H9 (cell line): ENCODE results near the gene HHIP. TPM values are rescaled to one million over a fixed set of nuclear protein-coding genes. Genes with fewer than 3 reads are reported as not detected.

Experiments
- DNase-seq: peaks from one replicate; pipeline ENCODE4 v3.0.0-alpha.2; 2017
- H2AFZ ChIP-seq: one replicate; pipeline ENCODE4 v1.6.1; 2013; ENCODE audit warnings: mild to moderate bottlenecking, low read length, control low read depth, moderate library complexity
- H2AK5ac ChIP-seq: 2 replicates; pipeline ENCODE4 v1.6.1; 2013; ENCODE audit warnings: low read length, control low read depth, mixed read lengths; ENCODE audit not compliant: insufficient read length
- H2BK120ac ChIP-seq: one replicate; pipeline ENCODE4 v1.6.1; 2013; ENCODE audit warnings: low read depth, mild to moderate bottlenecking, low read length, control low read depth, inconsistent platforms; ENCODE audit not compliant: poor library complexity, severe bottlenecking
- H2BK12ac ChIP-seq: 2 replicates; pipeline ENCODE4 v1.6.1; 2013; ENCODE audit warnings: low read length, control low read depth, mixed read lengths, low read depth; ENCODE audit not compliant: insufficient read length
- H2BK15ac ChIP-seq: 2 replicates; pipeline ENCODE4 v1.6.1; 2013; ENCODE audit warnings: low read depth, low read length, control low read depth
- H2BK20ac ChIP-seq: one replicate; pipeline ENCODE4 v1.6.1; 2013; ENCODE audit warnings: low read depth, mild to moderate bottlenecking, low read length, control low read depth, inconsistent platforms; ENCODE audit not compliant: poor library complexity, severe bottlenecking
- H2BK5ac ChIP-seq: 2 replicates; pipeline ENCODE4 v1.6.1; 2013; ENCODE audit warnings: low read length, control low read depth, mixed read lengths; ENCODE audit not compliant: insufficient read length
- H3K14ac ChIP-seq: 2 replicates; pipeline ENCODE4 v1.6.1; 2013; ENCODE audit warnings: low read length, control low read depth; ENCODE audit not compliant: insufficient read depth
- H3K18ac ChIP-seq: 2 replicates; pipeline ENCODE4 v1.6.1; 2013; ENCODE audit warnings: low read depth, mild to moderate bottlenecking, mixed read lengths, low read length, control low read depth; ENCODE audit not compliant: insufficient read length
- H3K23ac ChIP-seq: 2 replicates; pipeline ENCODE4 v1.6.1; 2013; ENCODE audit warnings: low read length, control low read depth, mixed read lengths, low read depth; ENCODE audit not compliant: insufficient read length
- H3K23me2 ChIP-seq: 2 replicates; pipeline ENCODE4 v1.6.1; 2013; ENCODE audit warnings: low read depth, mild to moderate bottlenecking, mixed read lengths, low read length, control low read depth; ENCODE audit not compliant: insufficient read length, poor library complexity, severe bottlenecking
- H3K27ac ChIP-seq: 2 replicates; pipeline ENCODE4 v1.5.1; 2013; ENCODE audit warnings: low read length, control low read depth, mixed read lengths, low read depth; ENCODE audit not compliant: insufficient read length
- H3K27me3 ChIP-seq: 2 replicates; pipeline ENCODE4 v1.6.1; 2013; ENCODE audit warnings: low read length, control low read depth, inconsistent platforms; ENCODE audit not compliant: insufficient read depth
- H3K4ac ChIP-seq: 2 replicates; pipeline ENCODE4 v1.6.1; 2013; ENCODE audit warnings: low read depth, mild to moderate bottlenecking, control low read depth, inconsistent platforms, low read length, moderate library complexity
- H3K4me1 ChIP-seq: 2 replicates; pipeline ENCODE4 v1.6.1; 2013; ENCODE audit warnings: low read length, control low read depth, inconsistent platforms; ENCODE audit not compliant: insufficient read depth
- H3K4me2 ChIP-seq: 2 replicates; pipeline ENCODE4 v1.6.1; 2013; ENCODE audit warnings: low read length, control low read depth, mixed read lengths; ENCODE audit not compliant: insufficient read length, insufficient read depth
- H3K56ac ChIP-seq: 2 replicates; pipeline ENCODE4 v1.6.1; 2013; ENCODE audit warnings: low read depth, mild to moderate bottlenecking, mixed read lengths, low read length, control low read depth; ENCODE audit not compliant: insufficient read length
- H3K79me1 ChIP-seq: 2 replicates; pipeline ENCODE4 v1.6.1; 2013; ENCODE audit warnings: low read depth, mild to moderate bottlenecking, moderate library complexity, low read length, control low read depth, inconsistent platforms; ENCODE audit not compliant: insufficient read depth, poor library complexity, severe bottlenecking
- H3K79me2 ChIP-seq: 2 replicates; pipeline ENCODE4 v1.6.1; 2013; ENCODE audit warnings: low read length, control low read depth, inconsistent platforms; ENCODE audit not compliant: insufficient read depth
- H3K9ac ChIP-seq: 2 replicates; pipeline ENCODE4 v1.6.1; 2013; ENCODE audit warnings: low read length, control low read depth, mixed read lengths; ENCODE audit not compliant: insufficient read length; ENCODE audit errors: extremely low read depth
- H3K9me3 ChIP-seq: one replicate; pipeline ENCODE4 v1.6.1; 2013; ENCODE audit warnings: low read depth, low read length, inconsistent platforms; ENCODE audit not compliant: control insufficient read depth
- H3T11ph ChIP-seq: one replicate; pipeline ENCODE4 v1.6.1; 2013; ENCODE audit warnings: mild to moderate bottlenecking, low read length, control low read depth, inconsistent platforms
- H4K20me1 ChIP-seq: one replicate; pipeline ENCODE4 v1.6.1; 2013; ENCODE audit not compliant: control insufficient read depth, insufficient read length, insufficient read depth
- H4K5ac ChIP-seq: 2 replicates; pipeline ENCODE4 v1.6.1; 2013; ENCODE audit warnings: low read depth, mild to moderate bottlenecking, mixed read lengths, low read length, control low read depth; ENCODE audit not compliant: insufficient read length
- H4K8ac ChIP-seq: replicated peaks from 2 replicates; pipeline ENCODE4 v1.6.1; 2013; ENCODE audit warnings: low read length, control low read depth, mixed read lengths, low read depth; ENCODE audit not compliant: insufficient read length
- H4K91ac ChIP-seq: 2 replicates; pipeline ENCODE4 v1.6.1; 2013; ENCODE audit warnings: low read depth, mild to moderate bottlenecking, moderate library complexity, mixed read lengths, low read length, control low read depth; ENCODE audit not compliant: insufficient read length
- H3K27ac Mint-ChIP-seq, 3 experiments: 2 replicates in 2 of 3; 3 replicates in 1 of 3; pipeline ENCODE4 v1.8.0; 2020 to 2021; ENCODE audit warnings: mixed read lengths in 3 of 3, mild to moderate bottlenecking in 1 of 3, moderate library complexity in 1 of 3
- H3K27me3 Mint-ChIP-seq: 2 replicates; pipeline ENCODE4 v1.8.0; 2021; ENCODE audit warnings: low read depth, mild to moderate bottlenecking, moderate library complexity, mixed read lengths
- H3K36me3 Mint-ChIP-seq, 3 experiments: 2 replicates in 2 of 3; 3 replicates in 1 of 3; pipeline ENCODE4 v1.8.0; 2020 to 2021; ENCODE audit warnings: low read depth in 3 of 3, mixed read lengths in 3 of 3; ENCODE audit not compliant: insufficient read depth in 1 of 3
- H3K4me1 Mint-ChIP-seq, 2 experiments: 2 replicates each; pipeline ENCODE4 v1.8.0; 2020; ENCODE audit warnings: mixed read lengths in 2 of 2
- H3K4me3 Mint-ChIP-seq, 2 experiments: 2 replicates in 1 of 2; 3 replicates in 1 of 2; pipeline ENCODE4 v1.8.0; 2020 to 2021; ENCODE audit warnings: mild to moderate bottlenecking in 2 of 2, mixed read lengths in 2 of 2, moderate library complexity in 1 of 2
- H3K9me3 Mint-ChIP-seq, 2 experiments: 2 replicates in 1 of 2; 3 replicates in 1 of 2; pipeline ENCODE4 v1.8.0; 2020; ENCODE audit warnings: mild to moderate bottlenecking in 2 of 2, mixed read lengths in 2 of 2, moderate library complexity in 1 of 2
- CTCF ChIP-seq: fragments of 200-600 bp; sonication (generic); conservative IDR thresholded peaks from 3 replicates; pipeline ENCODE4 v1.8.0; 2021; ENCODE audit warnings: antibody characterized with exemption, mild to moderate bottlenecking
- WGBS: extraction: QIAGEN DNeasy Blood & Tissue Kit; methylation state at CpG from one replicate; pipeline ENCODE4 v1.1.7; 2013; ENCODE audit warnings: missing lambda C conversion rate, low lambda C conversion rate, mixed read lengths; ENCODE audit not compliant: insufficient read length; ENCODE audit errors: extremely low coverage; 5-methylcytosine and 5-hydroxymethylcytosine counted together
- total RNA-seq: library from RNA; stranded (reverse); gene quantifications from 2 replicates; pipeline ENCODE4 v1.2.1, GENCODE V29; 2021

Gene HHIP
- total RNA-seq, 1 experiment from 2014 or later = 3.8 TPM

GRCh38 chr4:144663834-144664475 is 18.0 kb downstream of the HHIP start:
- no peaks in the 10 kb centered on the region for H3K36me3 Mint-ChIP-seq
- Histone ChIP-seq H2BK120ac (no peak overlapping the region), H3K18ac (no peak overlapping the region), H3K23ac (no peak overlapping the region), H2AK5ac (no peak overlapping the region), H3K56ac (no peak overlapping the region), H3K23me2 (no peaks in the 10 kb centered on the region), H2AFZ (no peak overlapping the region), H4K8ac (no peak overlapping the region), H3K27ac (no peak overlapping the region), H4K91ac (no peak overlapping the region), H3T11ph (no peak overlapping the region), H3K79me1 (no peaks in the 10 kb centered on the region), H2BK15ac (no peak overlapping the region), H2BK12ac (no peak overlapping the region), H3K79me2 (no peaks in the 10 kb centered on the region), H2BK5ac (no peak overlapping the region), H2BK20ac (no peak overlapping the region), H3K9ac (no peak overlapping the region), H4K20me1 (no peaks in the 10 kb centered on the region), H3K4ac (no peak overlapping the region), H3K27me3 (no peaks in the 10 kb centered on the region), H3K9me3 (no peaks in the 10 kb centered on the region), H3K4me1 (no peaks in the 10 kb centered on the region), H3K14ac (0 out of 2 replicates have a peak overlapping the region, but pooled peaks have one; percentile 24), H4K5ac (no peak overlapping the region), H3K4me2 (no peak overlapping the region)
- DNase-seq = no peak
- WGBS = no CpG with 5 or more reads among the region's 7 CpGs
- no peaks in the 10 kb centered on the region for H3K9me3 Mint-ChIP-seq
- H3K4me1 Mint-ChIP-seq = peaks cover 0 to 2% of the 10 kb centered on the region in 2 experiments; a peak in 2 of 4 replicates
- no peak overlapping the region for H3K27ac Mint-ChIP-seq
- no peak for TF ChIP-seq CTCF
- no peak overlapping the region for H3K4me3 Mint-ChIP-seq
- no peaks in the 10 kb centered on the region for H3K27me3 Mint-ChIP-seq
